ENCODE measurements around the gene GUK1. TPM values are rescaled to one million over a fixed set of nuclear protein-coding genes. Genes with fewer than 3 reads are reported as not detected.

GUK1 gene
- total RNA-seq, 2 experiments from 2014 or later, result 294 to 304 TPM

DNA sequence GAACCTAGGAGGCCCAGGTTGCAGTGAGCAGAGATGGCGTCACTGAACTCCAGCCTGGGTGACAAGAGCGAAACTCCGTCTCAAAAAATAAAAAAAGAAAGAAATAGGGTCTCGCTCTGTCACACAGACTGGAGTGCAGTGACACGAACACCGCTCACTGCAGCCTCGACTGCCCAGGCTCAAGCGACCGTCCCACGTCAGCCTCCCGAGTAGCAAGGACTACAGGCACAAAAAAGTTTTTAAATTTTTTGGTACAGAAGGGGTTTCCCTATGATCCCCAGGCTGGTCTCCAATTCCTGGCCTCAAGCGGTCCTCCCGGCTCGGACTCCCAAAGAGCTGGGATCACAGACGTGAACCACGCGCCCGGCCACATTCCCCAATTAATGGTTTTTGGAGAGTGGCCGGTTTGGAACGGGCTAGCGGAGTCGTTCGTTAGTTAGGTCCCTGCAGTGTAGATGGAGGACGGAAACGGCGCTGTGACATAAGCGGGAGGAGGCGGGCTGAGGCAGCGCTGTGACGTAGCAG lies 611 bp upstream of the GUK1 start:
- peaks cover 28% of the 10 kb centered on the region for H3K4me1 Mint-ChIP-seq
- no peaks in the 10 kb centered on the region for H3K27me3 Mint-ChIP-seq
- peak overlapping the region; percentile 99 for H3K4me3 Mint-ChIP-seq
- DNase-seq, result no peak
- H3K9me3 Mint-ChIP-seq, result no peaks in the 10 kb centered on the region
- peaks cover 30% of the 10 kb centered on the region for H3K36me3 Mint-ChIP-seq
- H3K27ac Mint-ChIP-seq, result peak overlapping the region; percentile 99

DNA sequence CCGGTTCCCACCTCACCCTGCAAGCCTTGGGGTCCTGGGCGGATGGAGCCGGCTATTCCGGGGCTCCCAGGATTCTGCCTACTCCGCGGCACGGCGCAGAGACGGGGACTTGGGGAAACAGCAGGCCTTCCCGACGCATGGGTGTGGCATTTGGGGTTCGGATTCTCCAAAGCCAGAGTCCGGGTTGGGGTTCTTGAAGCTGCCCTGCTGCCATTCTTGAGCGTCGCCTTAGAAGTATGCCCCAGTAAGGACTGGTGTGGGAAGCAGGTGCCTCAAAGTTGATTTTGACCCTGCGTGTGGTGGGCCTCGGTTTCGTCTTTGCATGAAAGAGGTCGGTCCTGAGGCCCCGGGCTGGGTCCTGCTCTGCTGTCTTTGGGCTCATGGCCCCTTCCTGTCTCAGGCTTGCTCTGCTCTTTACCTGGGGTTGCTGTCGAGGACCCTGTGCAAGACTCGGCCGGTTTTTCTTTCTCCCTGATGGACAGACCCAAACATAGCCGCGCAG lies 696 bp downstream of the GUK1 start:
- H3K4me3 Mint-ChIP-seq, result peak overlapping the region; percentile 99
- peaks cover 30% of the 10 kb centered on the region for H3K4me1 Mint-ChIP-seq

DNA sequence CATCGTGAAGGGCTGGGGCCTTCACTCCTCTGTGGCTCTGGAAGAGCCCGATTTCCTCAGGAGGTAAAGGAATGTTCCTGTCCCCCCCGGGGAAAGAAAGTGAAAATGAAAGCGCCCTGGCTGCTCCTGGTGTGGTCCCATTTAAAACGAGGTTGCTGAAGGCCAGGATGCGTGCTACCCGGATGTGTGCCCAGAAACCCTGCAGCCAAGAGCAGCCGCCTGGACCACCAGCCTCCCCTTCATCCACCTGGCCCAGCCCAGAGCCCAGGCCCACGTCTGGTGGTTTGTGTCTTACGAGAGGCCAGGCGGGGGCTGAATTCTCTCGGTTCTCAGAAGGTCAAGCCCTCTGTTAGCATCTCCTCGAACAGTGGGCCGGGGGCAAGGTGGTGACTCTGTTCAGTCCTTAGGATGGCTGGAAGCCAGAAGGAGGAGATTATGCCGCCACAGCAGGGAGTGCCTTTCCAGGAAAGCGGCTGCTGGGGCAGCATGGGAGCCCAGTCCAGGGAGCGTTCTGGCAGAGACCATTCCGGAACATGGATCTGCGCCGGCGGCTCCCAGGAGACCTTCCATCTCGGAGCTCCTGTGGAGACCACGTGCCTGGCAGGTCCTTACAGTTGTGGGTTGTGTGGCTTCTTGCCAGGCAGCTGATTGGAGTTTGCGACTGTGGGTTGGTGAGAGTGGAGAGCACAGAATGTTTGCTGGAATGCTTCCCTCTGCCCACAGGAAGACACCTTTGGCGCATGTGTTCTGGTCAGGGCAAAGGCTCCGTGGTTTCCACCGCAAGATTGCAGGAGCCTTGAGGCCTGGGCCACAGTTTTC lies 1.4 kb downstream of the GUK1 start:
- Mint-ChIP-seq H3K27me3 (no peaks in the 10 kb centered on the region), H3K27ac (peak overlapping the region; percentile 99), H3K4me1 (peaks cover 30% of the 10 kb centered on the region), H3K9me3 (no peaks in the 10 kb centered on the region), H3K36me3 (peaks cover 30% of the 10 kb centered on the region), H3K4me3 (peak overlapping the region; percentile 99)
- peak; percentile 45 for DNase-seq

More for the DNA sequence above, 696 bp downstream of the GUK1 start:
- no peak for DNase-seq
- Mint-ChIP-seq H3K27ac (peak overlapping the region; percentile 99), H3K27me3 (no peaks in the 10 kb centered on the region), H3K36me3 (peaks cover 30% of the 10 kb centered on the region), H3K9me3 (no peaks in the 10 kb centered on the region)

DNA sequence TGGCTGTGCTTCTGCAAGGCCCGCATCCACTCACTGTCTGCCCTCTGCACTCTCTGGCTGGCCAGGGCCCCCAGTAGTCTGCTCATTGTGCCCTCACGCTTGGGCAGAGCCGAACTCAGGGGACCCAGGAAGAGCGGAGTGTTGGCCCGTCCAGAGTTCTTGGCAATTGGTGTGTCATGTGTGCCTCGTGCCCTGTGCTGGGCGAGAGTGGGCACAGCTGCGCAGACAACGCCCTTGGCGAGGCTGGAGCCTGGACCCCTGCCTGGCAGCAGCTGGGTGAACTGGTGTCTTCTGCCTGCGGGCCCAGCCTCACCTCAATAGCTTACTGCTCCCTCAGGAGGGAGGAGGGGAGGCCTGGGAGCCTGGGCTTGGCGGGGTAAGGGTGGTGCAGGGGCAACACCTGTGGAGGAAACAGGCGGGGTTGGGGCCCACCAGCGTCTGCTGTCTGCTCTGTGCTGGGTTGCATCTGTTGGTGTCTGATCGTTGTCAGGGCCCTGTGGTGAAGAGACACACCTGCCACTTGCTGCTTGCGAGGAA lies 2.1 kb downstream of the GUK1 start:
- Mint-ChIP-seq H3K9me3 (no peaks in the 10 kb centered on the region), H3K4me3 (peak overlapping the region; percentile 99), H3K4me1 (peaks cover 26% of the 10 kb centered on the region), H3K36me3 (peaks cover 30% of the 10 kb centered on the region), H3K27ac (peak overlapping the region; percentile 99), H3K27me3 (no peaks in the 10 kb centered on the region)
- DNase-seq, result no peak

DNA sequence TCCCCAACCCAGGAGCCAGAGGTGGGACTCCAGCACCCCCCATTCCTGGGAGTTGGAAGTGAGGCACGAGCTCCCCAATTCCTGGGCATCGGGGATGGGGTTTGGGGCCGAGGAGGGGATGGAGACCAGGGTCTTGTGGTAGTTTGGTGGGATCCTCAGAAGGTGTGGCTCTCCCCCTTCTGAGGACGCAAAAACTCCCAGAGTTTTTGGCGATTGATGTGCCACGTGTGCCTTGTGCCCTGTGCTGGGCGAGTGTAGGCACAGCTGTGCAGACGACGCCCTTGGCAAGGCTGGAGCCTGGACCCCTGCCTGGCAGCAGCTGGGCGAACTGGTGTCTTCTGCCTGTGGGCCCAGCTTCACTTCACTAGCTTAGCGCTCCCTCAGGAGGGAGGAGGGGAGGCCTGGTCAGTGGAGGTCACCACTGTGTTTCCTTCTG lies 2.6 kb downstream of the GUK1 start:
- Mint-ChIP-seq H3K36me3 (peaks cover 30% of the 10 kb centered on the region), H3K4me3 (peak overlapping the region; percentile 99), H3K9me3 (no peaks in the 10 kb centered on the region), H3K27me3 (no peaks in the 10 kb centered on the region), H3K27ac (peak overlapping the region; percentile 99), H3K4me1 (peaks cover 26% of the 10 kb centered on the region)
- no peak for DNase-seq

DNA sequence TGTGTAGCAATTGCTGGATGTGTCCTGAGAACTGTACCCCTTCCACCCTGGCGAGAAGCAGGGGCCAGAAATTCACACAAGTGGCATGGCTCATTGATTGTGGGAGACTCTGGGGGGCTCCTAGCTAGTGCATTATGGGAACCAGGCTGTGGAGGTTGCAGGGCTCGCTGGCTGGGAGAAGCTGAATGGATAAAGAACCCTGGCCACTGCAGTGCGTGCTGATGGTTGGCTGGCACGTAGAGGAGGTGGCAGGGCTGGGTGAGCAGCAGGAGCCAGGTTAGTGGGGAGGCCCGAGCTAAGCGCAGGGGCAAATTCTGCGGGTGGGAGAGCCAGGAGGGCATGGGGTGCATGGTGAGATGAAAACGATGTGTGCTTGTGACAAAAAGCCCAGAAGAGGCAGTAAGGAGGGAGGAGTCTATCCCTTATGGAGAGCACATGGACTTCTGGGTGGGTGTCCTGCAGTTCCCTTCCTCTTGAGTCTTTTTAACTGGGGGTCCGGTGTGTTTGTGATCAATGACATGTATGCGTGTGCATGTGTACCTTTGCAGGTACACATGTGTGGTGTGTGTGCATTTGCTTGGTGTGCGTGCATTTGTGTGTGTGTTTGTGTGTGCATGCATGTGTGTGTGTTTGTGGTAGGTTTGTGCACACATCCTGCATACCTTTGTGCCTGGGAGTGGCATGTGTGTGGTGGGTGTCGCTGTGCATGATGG lies 3.6 kb downstream of the GUK1 start:
- no peaks in the 10 kb centered on the region for H3K9me3 Mint-ChIP-seq
- H3K27me3 Mint-ChIP-seq, result no peaks in the 10 kb centered on the region
- DNase-seq, result no peak
- H3K4me1 Mint-ChIP-seq, result peaks cover 26% of the 10 kb centered on the region
- H3K27ac Mint-ChIP-seq, result peak overlapping the region; percentile 60
- H3K36me3 Mint-ChIP-seq, result peaks cover 30% of the 10 kb centered on the region
- H3K4me3 Mint-ChIP-seq, result peak overlapping the region; percentile 99

DNA sequence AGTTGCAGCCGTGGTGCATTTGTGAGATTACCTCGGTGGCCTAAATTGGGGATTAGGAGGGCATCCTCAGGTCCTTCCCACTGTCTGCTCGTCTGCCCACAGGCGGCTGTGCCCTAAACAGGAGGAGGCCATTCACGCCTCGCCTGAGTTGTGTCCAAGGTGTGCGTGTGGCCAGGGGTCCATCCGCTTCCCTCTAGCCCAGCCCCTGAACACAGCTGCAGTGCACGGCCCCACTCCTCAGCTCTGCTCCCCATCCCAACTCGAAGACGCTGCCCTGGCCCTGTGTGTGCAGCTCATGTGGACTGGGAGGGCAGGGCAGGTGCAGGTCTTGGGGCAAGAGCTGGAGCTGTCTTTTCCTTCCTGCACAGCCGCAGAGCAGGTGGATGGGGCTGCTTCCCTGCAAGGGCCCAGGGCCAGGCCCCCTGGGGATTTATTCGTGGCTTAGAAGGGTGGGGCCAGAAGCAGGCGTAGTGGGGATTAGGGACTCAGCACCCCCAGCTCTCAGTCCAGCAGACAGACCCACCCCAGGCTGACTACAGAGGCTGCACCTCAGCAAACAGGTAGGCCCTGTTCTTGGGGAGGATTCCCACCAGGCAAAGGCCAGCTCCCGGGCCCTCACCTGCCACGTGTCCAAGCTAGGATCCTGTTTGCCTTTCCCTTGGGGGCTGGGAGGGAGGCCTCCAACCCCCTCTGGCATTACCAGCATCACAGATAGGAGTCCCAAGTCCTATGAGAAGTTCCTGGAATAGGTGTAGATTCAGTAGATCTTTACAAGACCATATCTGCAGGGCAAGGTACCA lies 4.3 kb downstream of the GUK1 start:
- no peak for DNase-seq
- Mint-ChIP-seq H3K4me3 (peak overlapping the region; percentile 6), H3K27ac (no peak overlapping the region), H3K9me3 (no peaks in the 10 kb centered on the region), H3K27me3 (no peaks in the 10 kb centered on the region), H3K36me3 (peaks cover 30% of the 10 kb centered on the region), H3K4me1 (peaks cover 26% of the 10 kb centered on the region)

DNA sequence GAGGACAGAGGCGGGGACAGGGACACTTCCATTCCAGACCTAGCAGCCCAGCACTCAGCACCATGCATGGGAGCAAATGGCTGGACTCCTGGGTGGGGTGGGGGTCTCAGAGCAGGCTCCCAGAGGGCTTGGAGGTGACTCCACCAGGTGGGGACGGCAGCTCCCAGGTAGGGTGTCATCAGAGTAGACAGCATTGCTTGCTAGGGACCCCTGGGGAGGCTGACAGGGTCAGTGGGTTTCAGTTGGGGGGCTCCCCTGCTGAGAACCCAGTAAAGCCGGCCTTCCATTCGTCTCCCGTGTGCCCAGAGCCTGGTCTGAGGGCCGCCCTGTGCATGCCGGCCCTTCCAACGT lies 4.9 kb downstream of the GUK1 start:
- Mint-ChIP-seq H3K27me3 (no peaks in the 10 kb centered on the region), H3K27ac (no peak overlapping the region), H3K4me3 (no peak overlapping the region), H3K36me3 (peaks cover 30% of the 10 kb centered on the region), H3K4me1 (peaks cover 25% of the 10 kb centered on the region), H3K9me3 (no peaks in the 10 kb centered on the region)
- no peak for DNase-seq

DNA sequence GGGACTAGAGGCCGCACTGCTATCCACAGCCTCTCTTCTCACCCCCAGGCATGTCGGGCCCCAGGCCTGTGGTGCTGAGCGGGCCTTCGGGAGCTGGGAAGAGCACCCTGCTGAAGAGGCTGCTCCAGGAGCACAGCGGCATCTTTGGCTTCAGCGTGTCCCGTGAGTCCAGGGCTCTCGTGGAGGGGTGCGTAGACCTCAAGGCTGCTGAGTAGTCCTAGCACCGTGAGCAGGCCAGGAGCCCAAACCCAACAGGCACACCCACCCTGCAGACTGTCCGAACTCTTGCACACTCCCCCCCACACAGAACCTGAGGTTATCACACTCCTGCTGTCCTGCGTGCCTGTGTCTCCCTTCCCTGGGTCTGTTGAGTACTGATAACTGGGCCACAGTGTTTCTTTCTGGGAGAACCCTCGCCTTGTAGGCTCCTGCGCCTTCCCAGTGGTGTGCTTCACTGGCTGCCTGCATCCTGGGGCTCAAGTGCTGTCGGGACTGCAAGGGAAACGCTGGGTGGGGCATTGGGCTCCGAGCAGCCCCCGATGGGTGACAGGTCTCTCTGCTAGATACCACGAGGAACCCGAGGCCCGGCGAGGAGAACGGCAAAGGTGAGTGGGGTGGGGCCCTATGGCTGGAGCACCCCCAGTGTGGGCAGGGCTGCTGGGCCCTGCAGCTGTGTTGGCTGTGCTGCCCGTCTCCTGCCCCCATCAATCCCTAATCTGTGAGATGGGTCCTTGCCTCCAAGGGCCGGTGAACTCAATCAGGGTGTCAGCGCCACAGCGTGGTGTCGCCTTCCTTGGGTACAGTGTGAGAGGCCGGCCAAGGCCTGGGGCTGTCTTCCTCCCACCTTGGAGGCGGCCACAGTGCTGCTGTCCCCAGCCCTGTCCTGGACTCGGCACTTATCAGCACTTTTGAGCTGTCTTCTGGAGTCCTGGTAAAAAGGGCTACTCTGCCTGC lies 5.7 kb downstream of the GUK1 start:
- H3K4me3 Mint-ChIP-seq, result no peak overlapping the region
- H3K27ac Mint-ChIP-seq, result no peak overlapping the region
- H3K27me3 Mint-ChIP-seq, result no peaks in the 10 kb centered on the region
- H3K9me3 Mint-ChIP-seq, result no peaks in the 10 kb centered on the region
- peaks cover 27% of the 10 kb centered on the region for H3K36me3 Mint-ChIP-seq
- peaks cover 25% of the 10 kb centered on the region for H3K4me1 Mint-ChIP-seq
- DNase-seq, result no peak

DNA sequence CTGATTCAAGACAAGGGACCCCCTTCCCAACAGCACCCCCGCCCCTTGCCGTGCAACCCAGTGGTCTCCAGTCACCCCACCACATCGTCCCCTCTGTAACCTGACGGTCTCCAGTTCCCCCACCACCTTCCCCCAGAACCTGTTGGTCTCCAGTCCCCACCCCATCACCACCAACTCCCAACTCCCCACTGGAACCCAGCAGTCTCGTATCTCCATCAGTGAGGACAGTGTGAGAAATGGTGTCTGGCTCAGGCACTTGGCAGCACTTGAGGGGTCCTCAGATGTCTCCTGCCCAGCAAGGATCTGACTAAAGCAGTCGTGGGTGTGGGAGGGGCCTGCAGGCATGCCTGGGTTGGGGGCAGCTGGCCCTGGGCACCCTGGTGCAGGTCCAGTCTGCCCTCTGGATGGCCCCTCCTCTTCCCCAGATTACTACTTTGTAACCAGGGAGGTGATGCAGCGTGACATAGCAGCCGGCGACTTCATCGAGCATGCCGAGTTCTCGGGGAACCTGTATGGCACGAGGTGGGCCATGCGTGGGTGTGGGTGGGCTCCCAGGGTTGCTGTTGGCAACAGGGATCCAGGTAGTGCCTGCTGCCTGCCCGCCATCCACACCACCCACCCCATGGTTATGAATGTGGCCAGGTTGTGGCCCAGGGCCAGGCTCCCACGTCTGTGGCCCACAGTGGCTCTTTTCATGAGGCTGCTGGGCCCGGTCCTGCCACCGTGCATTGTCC lies 6.5 kb downstream of the GUK1 start:
- peaks cover 25% of the 10 kb centered on the region for H3K4me1 Mint-ChIP-seq
- no peak overlapping the region for H3K27ac Mint-ChIP-seq
- no peaks in the 10 kb centered on the region for H3K9me3 Mint-ChIP-seq
- H3K4me3 Mint-ChIP-seq, result no peak overlapping the region
- peaks cover 19% of the 10 kb centered on the region for H3K36me3 Mint-ChIP-seq
- no peak for DNase-seq
- H3K27me3 Mint-ChIP-seq, result no peaks in the 10 kb centered on the region

DNA sequence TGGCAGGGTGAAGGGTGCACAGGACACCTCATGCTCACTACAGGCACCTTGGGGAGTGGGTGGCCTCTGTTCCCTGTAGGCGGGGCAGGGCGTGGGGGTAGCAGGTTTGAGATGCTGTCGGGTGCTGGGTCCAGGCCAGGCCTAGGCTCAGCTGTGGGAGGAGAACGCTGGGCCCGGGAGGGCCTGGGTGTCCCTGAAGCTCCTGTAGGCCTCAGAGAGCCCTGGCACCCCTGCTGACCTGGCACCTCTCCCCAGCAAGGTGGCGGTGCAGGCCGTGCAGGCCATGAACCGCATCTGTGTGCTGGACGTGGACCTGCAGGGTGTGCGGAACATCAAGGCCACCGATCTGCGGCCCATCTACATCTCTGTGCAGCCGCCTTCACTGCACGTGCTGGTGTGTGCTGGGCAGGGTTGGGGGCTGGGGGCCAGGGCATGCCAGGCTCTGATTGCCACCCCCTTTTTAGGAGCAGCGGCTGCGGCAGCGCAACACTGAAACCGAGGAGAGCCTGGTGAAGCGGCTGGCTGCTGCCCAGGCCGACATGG lies 7.1 kb downstream of the GUK1 start:
- Mint-ChIP-seq H3K36me3 (peaks cover 12% of the 10 kb centered on the region), H3K27me3 (no peaks in the 10 kb centered on the region), H3K4me1 (peaks cover 23% of the 10 kb centered on the region), H3K27ac (no peak overlapping the region), H3K9me3 (no peaks in the 10 kb centered on the region), H3K4me3 (no peak overlapping the region)
- DNase-seq, result no peak

DNA sequence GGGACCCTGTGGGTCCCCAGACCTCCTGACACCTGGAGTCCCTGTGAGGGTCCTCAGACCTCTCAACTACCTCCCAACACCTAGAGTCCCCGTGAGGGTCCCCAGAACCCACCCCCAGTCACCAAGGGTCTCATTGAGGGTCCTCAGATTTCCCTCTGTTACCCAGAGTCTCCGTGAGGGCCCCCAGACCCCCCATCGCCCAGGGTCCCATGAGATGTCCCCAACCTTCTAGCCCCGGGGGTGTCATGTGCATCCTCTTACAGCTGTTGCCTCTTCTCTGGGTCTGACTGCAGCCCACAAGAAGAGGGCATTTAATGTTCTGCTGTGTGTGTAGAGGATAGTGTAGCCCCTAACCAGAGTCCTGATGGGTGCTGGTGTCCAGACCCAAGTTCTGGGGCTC lies 7.7 kb downstream of the GUK1 start:
- DNase-seq, result no peak
- H3K4me3 Mint-ChIP-seq, result no peak overlapping the region
- H3K36me3 Mint-ChIP-seq, result peaks cover 7% of the 10 kb centered on the region
- H3K27me3 Mint-ChIP-seq, result no peaks in the 10 kb centered on the region
- peaks cover 18% of the 10 kb centered on the region for H3K4me1 Mint-ChIP-seq
- H3K9me3 Mint-ChIP-seq, result no peaks in the 10 kb centered on the region
- no peak overlapping the region for H3K27ac Mint-ChIP-seq

Measured in activated naive CD8-positive, alpha-beta T cell treated with anti-CD3 and anti-CD28 coated beads for 36 hours (primary cell).